ENCODE results near the gene HOXA11. TPM values are rescaled to one million over a fixed set of nuclear protein-coding genes. Genes with fewer than 3 reads are reported as not detected.

HOXA11 gene
- total RNA-seq, 2 donors from 2014 or later = 0.28 to 3.7 TPM

GRCh38 chr7:27154901-27155815, 29.9 kb downstream of the HOXA11 start:
- Histone ChIP-seq H3K4me3 (peak overlapping the region; percentile 72), H3K4me1 (ENCODE audit: control insufficient read depth in 1 of 2, low read depth in 2 of 2) (peaks cover 10 to 28% of the 10 kb centered on the region in 2 donors), H3K36me3 (no peaks in the 10 kb centered on the region), H3K27me3 (replicated peaks; ENCODE audit: insufficient read depth) (no peaks in the 10 kb centered on the region), H3K27ac (peak overlapping the region in 1 of 2 donors; percentile 87), H3K9me3 (no peaks in the 10 kb centered on the region)
- ATAC-seq (ENCODE audit: insufficient number of reproducible peaks, low FRiP score, low read depth) (no peak), DNase-seq (ENCODE audit: low spot score) (no peak)
- TF ChIP-seq, protein P1, sequence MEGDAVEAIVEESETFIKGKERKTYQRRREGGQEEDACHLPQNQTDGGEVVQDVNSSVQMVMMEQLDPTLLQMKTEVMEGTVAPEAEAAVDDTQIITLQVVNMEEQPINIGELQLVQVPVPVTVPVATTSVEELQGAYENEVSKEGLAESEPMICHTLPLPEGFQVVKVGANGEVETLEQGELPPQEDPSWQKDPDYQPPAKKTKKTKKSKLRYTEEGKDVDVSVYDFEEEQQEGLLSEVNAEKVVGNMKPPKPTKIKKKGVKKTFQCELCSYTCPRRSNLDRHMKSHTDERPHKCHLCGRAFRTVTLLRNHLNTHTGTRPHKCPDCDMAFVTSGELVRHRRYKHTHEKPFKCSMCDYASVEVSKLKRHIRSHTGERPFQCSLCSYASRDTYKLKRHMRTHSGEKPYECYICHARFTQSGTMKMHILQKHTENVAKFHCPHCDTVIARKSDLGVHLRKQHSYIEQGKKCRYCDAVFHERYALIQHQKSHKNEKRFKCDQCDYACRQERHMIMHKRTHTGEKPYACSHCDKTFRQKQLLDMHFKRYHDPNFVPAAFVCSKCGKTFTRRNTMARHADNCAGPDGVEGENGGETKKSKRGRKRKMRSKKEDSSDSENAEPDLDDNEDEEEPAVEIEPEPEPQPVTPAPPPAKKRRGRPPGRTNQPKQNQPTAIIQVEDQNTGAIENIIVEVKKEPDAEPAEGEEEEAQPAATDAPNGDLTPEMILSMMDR (IDR thresholded peaks at IDR 0.05) = no peak

DNA sequence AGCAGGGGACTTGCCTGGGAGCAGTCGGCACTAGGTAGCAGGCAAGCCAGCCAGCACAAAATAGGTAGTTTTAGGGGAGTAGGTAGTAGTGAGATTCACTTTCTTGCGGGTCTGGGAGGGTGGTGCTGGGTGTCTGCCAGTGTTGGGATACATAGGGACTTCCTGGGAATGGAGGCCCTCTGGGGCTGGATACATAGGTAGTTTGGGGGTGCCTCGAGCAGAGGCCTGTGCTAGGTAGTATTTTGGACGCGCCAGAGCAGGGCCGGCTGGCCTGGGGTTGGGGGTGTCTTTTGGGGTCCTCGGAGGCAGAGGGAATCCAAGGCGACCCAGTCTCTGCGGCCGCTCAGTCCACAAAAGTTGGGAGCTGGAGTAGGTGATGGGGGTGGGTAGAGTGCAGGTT, 30.7 kb downstream of the HOXA11 start:
- TF ChIP-seq, protein P1 (IDR thresholded peaks at IDR 0.05) = no peak
- no peak overlapping the region for H3K4me3 ChIP-seq
- DNase-seq (ENCODE audit: low spot score) (no peak), ATAC-seq (ENCODE audit: insufficient number of reproducible peaks, low FRiP score, low read depth) (no peak)
- H3K9me3 ChIP-seq = no peaks in the 10 kb centered on the region
- H3K36me3 ChIP-seq = no peaks in the 10 kb centered on the region
- no peaks in the 10 kb centered on the region for H3K27me3 ChIP-seq (replicated peaks; ENCODE audit: insufficient read depth)
- no peak overlapping the region for H3K27ac ChIP-seq
- peaks cover 10 to 35% of the 10 kb centered on the region in 2 donors for H3K4me1 ChIP-seq (ENCODE audit: control insufficient read depth in 1 of 2, low read depth in 2 of 2)

- H3K36me3 ChIP-seq = no peaks in the 10 kb centered on the region
- H3K27ac ChIP-seq = no peak overlapping the region
- ATAC-seq (ENCODE audit: insufficient number of reproducible peaks, low FRiP score, low read depth) (no peak), DNase-seq (ENCODE audit: low spot score) (no peak)
- H3K9me3 ChIP-seq = no peaks in the 10 kb centered on the region
- no peak overlapping the region for H3K4me3 ChIP-seq
- TF ChIP-seq, protein P1 (IDR thresholded peaks at IDR 0.05) = no peak
- H3K27me3 ChIP-seq (replicated peaks; ENCODE audit: insufficient read depth) = no peaks in the 10 kb centered on the region
- H3K4me1 ChIP-seq (ENCODE audit: control insufficient read depth in 1 of 2, low read depth in 2 of 2) = peaks cover 10 to 43% of the 10 kb centered on the region in 2 donors
Observed at GRCh38 chr7:27153526-27153925, 31.5 kb downstream of the HOXA11 start.

- ATAC-seq (ENCODE audit: insufficient number of reproducible peaks, low FRiP score, low read depth) = no peak
- peaks cover 10 to 48% of the 10 kb centered on the region in 2 donors for H3K4me1 ChIP-seq (ENCODE audit: control insufficient read depth in 1 of 2, low read depth in 2 of 2)
- H3K9me3 ChIP-seq = no peaks in the 10 kb centered on the region
- H3K27ac ChIP-seq = peak overlapping the region; percentile 62 to 85
- TF ChIP-seq, protein P1 (IDR thresholded peaks at IDR 0.05) = no peak
- no peaks in the 10 kb centered on the region for H3K27me3 ChIP-seq (replicated peaks; ENCODE audit: insufficient read depth)
- H3K4me3 ChIP-seq = peak overlapping the region; percentile 71
- no peaks in the 10 kb centered on the region for H3K36me3 ChIP-seq
- DNase-seq (ENCODE audit: low spot score) = no peak
Observed at GRCh38 chr7:27152816-27153442, 32.1 kb downstream of the HOXA11 start.

All from thoracic aorta (tissue), 2 donors.